GM12872 (cell line): ENCODE results near the gene CADM1.

Experiments used
- CTCF ChIP-seq: IDR thresholded peaks from 3 replicates; pipeline ENCODE4 v1.5.1; 2011; ENCODE audit warnings: low read depth, mild to moderate bottlenecking, low read length, moderate library complexity; ENCODE audit not compliant: insufficient read depth

Gene CADM1

GRCh38 chr11:115409691-115410220, 94.5 kb downstream of the CADM1 start:
- TF ChIP-seq CTCF: no peak

GRCh38 chr11:115409116-115409670, 95.0 kb downstream of the CADM1 start:
- no peak for TF ChIP-seq CTCF

DNA sequence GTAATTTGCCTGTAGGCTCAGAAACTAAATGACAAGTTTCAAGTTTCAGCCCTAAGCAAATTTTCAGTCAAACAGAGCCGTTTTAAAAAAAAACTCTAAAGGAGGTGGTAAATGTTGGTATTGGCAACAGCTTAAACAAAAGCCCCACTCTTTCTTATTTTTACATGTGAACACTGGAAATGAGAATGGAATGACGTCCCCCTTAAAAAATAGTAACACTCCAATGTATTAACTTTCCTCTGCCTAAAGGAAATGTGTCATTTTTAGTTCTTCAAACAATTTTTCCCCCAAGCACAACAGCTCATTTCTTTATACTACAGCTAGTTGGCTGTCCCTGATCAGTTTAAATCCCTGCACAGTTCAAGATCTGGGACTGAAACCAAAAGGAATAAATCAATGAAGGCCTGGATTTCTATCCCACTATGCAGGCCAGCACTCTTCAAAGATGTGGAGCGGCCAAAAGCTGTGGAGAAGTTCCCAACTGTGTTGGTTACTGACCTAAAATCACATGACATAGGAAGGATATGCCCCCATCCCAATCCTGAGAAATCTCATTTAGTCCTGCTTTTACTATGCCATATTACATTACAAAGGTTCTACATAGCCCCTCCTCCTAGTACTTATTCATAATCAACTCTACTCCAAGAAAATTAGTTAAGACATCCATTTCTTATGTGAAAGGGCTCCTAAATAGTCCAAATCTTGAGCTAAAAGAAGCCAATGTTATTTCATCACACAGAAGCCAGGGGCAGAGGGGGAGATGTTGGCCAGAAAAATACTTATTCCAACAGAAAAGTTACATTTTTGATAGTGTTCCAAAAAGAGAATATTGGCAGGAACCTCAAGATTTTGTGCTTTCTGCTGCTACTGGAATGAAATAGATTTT, 95.9 kb downstream of the CADM1 start:
- TF ChIP-seq CTCF: no peak

- TF ChIP-seq CTCF: no peak
Observed at GRCh38 chr11:115407496-115407895, 96.7 kb downstream of the CADM1 start.

DNA sequence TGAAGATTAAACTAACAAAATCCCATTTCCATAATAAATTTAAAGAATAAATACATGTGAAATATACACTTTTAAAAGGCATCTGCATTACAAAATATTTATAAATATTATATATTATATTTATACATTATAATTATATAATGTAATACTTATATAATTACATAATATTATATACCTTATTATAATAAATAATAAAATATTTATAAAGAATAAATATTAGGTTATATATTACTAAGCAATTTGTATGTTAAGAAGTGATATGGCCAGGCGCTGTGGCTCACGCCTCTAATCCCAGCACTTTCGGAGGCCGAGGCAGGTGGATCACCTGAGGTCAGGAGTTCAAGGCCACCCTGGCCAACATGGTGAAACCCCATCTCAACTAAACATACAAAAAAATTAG, 97.8 kb downstream of the CADM1 start:
- no peak for TF ChIP-seq CTCF

- TF ChIP-seq CTCF: no peak
Observed at GRCh38 chr11:115398333-115399080, 105.7 kb downstream of the CADM1 start.

- no peak for TF ChIP-seq CTCF
Observed at GRCh38 chr11:115396533-115396932, 107.7 kb downstream of the CADM1 start.
